T-helper 2 cell treated with Interferon-gamma antibody and Interleukin-4, amounts not matched to agents 5 μg/mL and 100 μg/mL, for 36 hours (primary cell): ENCODE measurements around the gene FAM174C.

Source experiments
- DNase-seq: peaks from one replicate; pipeline ENCODE4 v3.0.0; 2021; ENCODE audit warnings: low spot score
- H3K27ac Mint-ChIP-seq: one replicate; pipeline ENCODE4 v1.8.0; 2021; ENCODE audit warnings: mild to moderate bottlenecking, mixed read lengths
- H3K27me3 Mint-ChIP-seq: one replicate; pipeline ENCODE4 v1.8.0; 2021; ENCODE audit warnings: low read depth, mixed read lengths
- H3K36me3 Mint-ChIP-seq: one replicate; pipeline ENCODE4 v1.8.0; 2021; ENCODE audit warnings: low read depth, mixed read lengths
- H3K4me1 Mint-ChIP-seq: one replicate; pipeline ENCODE4 v1.8.0; 2021; ENCODE audit warnings: low read depth, mixed read lengths
- H3K4me3 Mint-ChIP-seq: one replicate; pipeline ENCODE4 v1.8.0; 2022; ENCODE audit warnings: mild to moderate bottlenecking, moderate library complexity, mixed read lengths
- H3K9me3 Mint-ChIP-seq: one replicate; pipeline ENCODE4 v1.8.0; 2021; ENCODE audit warnings: mixed read lengths

FAM174C gene

GRCh38 chr19:1307320-1307719 is 32.0 kb downstream of the FAM174C start:
- Mint-ChIP-seq H3K4me1 (no peaks in the 10 kb centered on the region), H3K9me3 (no peaks in the 10 kb centered on the region), H3K4me3 (peak overlapping the region; percentile 32), H3K36me3 (no peaks in the 10 kb centered on the region), H3K27ac (no peak overlapping the region), H3K27me3 (no peaks in the 10 kb centered on the region)
- DNase-seq: no peak

- DNase-seq: no peak
- Mint-ChIP-seq H3K36me3 (no peaks in the 10 kb centered on the region), H3K4me1 (no peaks in the 10 kb centered on the region), H3K27me3 (no peaks in the 10 kb centered on the region), H3K4me3 (peak overlapping the region; percentile 32), H3K27ac (no peak overlapping the region), H3K9me3 (no peaks in the 10 kb centered on the region)
These were observed 32.5 kb downstream of the FAM174C start for GRCh38 chr19:1307755-1308303.

- Mint-ChIP-seq H3K36me3 (no peaks in the 10 kb centered on the region), H3K4me3 (no peak overlapping the region), H3K27ac (no peak overlapping the region), H3K4me1 (no peaks in the 10 kb centered on the region), H3K27me3 (no peaks in the 10 kb centered on the region), H3K9me3 (no peaks in the 10 kb centered on the region)
- DNase-seq: no peak
These were observed 33.4 kb downstream of the FAM174C start for GRCh38 chr19:1308718-1309117.

GRCh38 chr19:1309977-1310852 is 34.9 kb downstream of the FAM174C start:
- Mint-ChIP-seq H3K4me3 (no peak overlapping the region), H3K27me3 (no peaks in the 10 kb centered on the region), H3K9me3 (no peaks in the 10 kb centered on the region), H3K27ac (no peak overlapping the region), H3K36me3 (no peaks in the 10 kb centered on the region), H3K4me1 (no peaks in the 10 kb centered on the region)
- DNase-seq: no peak

GRCh38 chr19:1310853-1311180 is 35.5 kb downstream of the FAM174C start:
- H3K36me3 Mint-ChIP-seq: no peaks in the 10 kb centered on the region
- no peaks in the 10 kb centered on the region for H3K27me3 Mint-ChIP-seq
- no peaks in the 10 kb centered on the region for H3K4me1 Mint-ChIP-seq
- DNase-seq: no peak
- no peaks in the 10 kb centered on the region for H3K9me3 Mint-ChIP-seq
- no peak overlapping the region for H3K27ac Mint-ChIP-seq
- no peak overlapping the region for H3K4me3 Mint-ChIP-seq

GRCh38 chr19:1311543-1312091 is 36.3 kb downstream of the FAM174C start:
- H3K27ac Mint-ChIP-seq: no peak overlapping the region
- no peaks in the 10 kb centered on the region for H3K4me1 Mint-ChIP-seq
- H3K36me3 Mint-ChIP-seq: no peaks in the 10 kb centered on the region
- H3K27me3 Mint-ChIP-seq: peaks cover 2% of the 10 kb centered on the region
- no peak for DNase-seq
- H3K4me3 Mint-ChIP-seq: no peak overlapping the region
- H3K9me3 Mint-ChIP-seq: no peaks in the 10 kb centered on the region

- DNase-seq: no peak
- Mint-ChIP-seq H3K4me1 (no peaks in the 10 kb centered on the region), H3K27me3 (peaks cover 7% of the 10 kb centered on the region), H3K27ac (no peak overlapping the region), H3K36me3 (no peaks in the 10 kb centered on the region), H3K9me3 (no peaks in the 10 kb centered on the region), H3K4me3 (no peak overlapping the region)
These were observed 37.7 kb downstream of the FAM174C start for GRCh38 chr19:1312767-1313694.

- no peaks in the 10 kb centered on the region for H3K4me1 Mint-ChIP-seq
- no peak for DNase-seq
- H3K9me3 Mint-ChIP-seq: no peaks in the 10 kb centered on the region
- H3K4me3 Mint-ChIP-seq: no peak overlapping the region
- peaks cover 10% of the 10 kb centered on the region for H3K27me3 Mint-ChIP-seq
- H3K27ac Mint-ChIP-seq: no peak overlapping the region
- H3K36me3 Mint-ChIP-seq: no peaks in the 10 kb centered on the region
These were observed 38.6 kb downstream of the FAM174C start for GRCh38 chr19:1313695-1314613.

GRCh38 chr19:1315470-1316166 is 40.3 kb downstream of the FAM174C start:
- Mint-ChIP-seq H3K4me3 (no peak overlapping the region), H3K9me3 (no peaks in the 10 kb centered on the region), H3K27ac (no peak overlapping the region), H3K27me3 (peaks cover 12% of the 10 kb centered on the region), H3K4me1 (no peaks in the 10 kb centered on the region), H3K36me3 (no peaks in the 10 kb centered on the region)
- peak; percentile 14 for DNase-seq

- no peak for DNase-seq
- Mint-ChIP-seq H3K4me1 (no peaks in the 10 kb centered on the region), H3K27me3 (peaks cover 12% of the 10 kb centered on the region), H3K27ac (no peak overlapping the region), H3K36me3 (no peaks in the 10 kb centered on the region), H3K4me3 (no peak overlapping the region), H3K9me3 (no peaks in the 10 kb centered on the region)
These were observed 41.1 kb downstream of the FAM174C start for GRCh38 chr19:1316466-1316865.

- Mint-ChIP-seq H3K27me3 (peaks cover 13% of the 10 kb centered on the region), H3K9me3 (no peaks in the 10 kb centered on the region), H3K4me3 (no peak overlapping the region), H3K36me3 (no peaks in the 10 kb centered on the region), H3K27ac (no peak overlapping the region), H3K4me1 (no peaks in the 10 kb centered on the region)
- DNase-seq: no peak
These were observed 42.1 kb downstream of the FAM174C start for GRCh38 chr19:1317274-1318003.

- DNase-seq: no peak
- Mint-ChIP-seq H3K27ac (no peak overlapping the region), H3K27me3 (peaks cover 18% of the 10 kb centered on the region), H3K36me3 (no peaks in the 10 kb centered on the region), H3K9me3 (no peaks in the 10 kb centered on the region), H3K4me3 (no peak overlapping the region), H3K4me1 (no peaks in the 10 kb centered on the region)
These were observed 43.5 kb downstream of the FAM174C start for GRCh38 chr19:1318678-1319471.
